Testis (tissue), 3 donors: ENCODE data around the gene NFATC1. TPM values are rescaled to one million over a fixed set of nuclear protein-coding genes. Genes with fewer than 3 reads are reported as not detected.

ENCODE experiments used
- DNase-seq: peaks from one replicate; pipeline ENCODE4 v3.0.0-alpha.2; 2019
- H3K27ac ChIP-seq, 2 donors: fragments of 200-600 bp; sonication (generic); one replicate each; pipeline ENCODE4 v1.5.1; 2019
- H3K27me3 ChIP-seq: fragments of 200-600 bp; sonication (generic); one replicate; pipeline ENCODE4 v1.5.1; 2019
- H3K36me3 ChIP-seq: fragments of 200-600 bp; sonication (generic); one replicate; pipeline ENCODE4 v1.5.1; 2017; ENCODE audit warnings: low read depth; ENCODE audit errors: missing control alignments
- H3K4me1 ChIP-seq: fragments of 200-600 bp; sonication (generic); one replicate; pipeline ENCODE4 v1.5.1; 2019
- H3K4me3 ChIP-seq, 2 donors: fragments of 200-600 bp; sonication (generic); one replicate each; pipeline ENCODE4 v1.5.1; 2017 to 2019
- H3K9me3 ChIP-seq: fragments of 200-600 bp; sonication (generic); one replicate; pipeline ENCODE4 v1.5.1; 2017
- POLR2A ChIP-seq: fragments of 450-650 bp; IDR thresholded peaks from one replicate; pipeline ENCODE4 v1.6.1; 2017; ENCODE audit warnings: antibody characterized with exemption, mild to moderate bottlenecking, moderate library complexity
- WGBS, 2 donors: methylation state at CpG; one replicate each; pipeline ENCODE4 v1.1.5; 2018; 5-methylcytosine and 5-hydroxymethylcytosine counted together
- intact Hi-C: fragments of 100-400 bp; cut with DNase I; formaldehyde crosslinking; loops from one replicate; pipeline ENCODE4 v1.15.1; 2023; ENCODE audit warnings: low total_unique reads
- polyA plus RNA-seq: library from polyadenylated mRNA; stranded (reverse); fragments of 350-450 nt; fragmentation: Illumina TruSeq; extraction: RNeasy Lipid Tissue Mini Kit (QIAGEN cat#74804); gene quantifications from one replicate; pipeline ENCODE4 v1.2.3, GENCODE V29; 2014; ENCODE audit warnings: low read depth, low replicate concordance; ENCODE audit not compliant: insufficient read depth
- total RNA-seq, 2 donors: library from RNA; depleted of rRNA; stranded (reverse); fragments of >200 nt; gene quantifications; one replicate each; pipeline ENCODE4 v1.2.3, GENCODE V29; 2016
- TF ChIP-seq, protein P1 (sequence below), 3 experiments: fragments of 450-650 bp in 2 of 3; fragments of 200-600 bp in 1 of 3; sonication (generic) in 1 of 3; IDR thresholded peaks; one replicate each; pipeline ENCODE4 v1.5.1; 2016 to 2019; ENCODE audit warnings: antibody characterized with exemption in 3 of 3, mild to moderate bottlenecking in 2 of 3, moderate library complexity in 1 of 3

Gene NFATC1
- total and polyA plus RNA-seq, 3 donors from 2014 or later: 22.2 to 28.1 (median 27.5) TPM

GRCh38 chr18:79573921-79574491, 178.3 kb downstream of the NFATC1 start:
- Histone ChIP-seq H3K4me1 (peaks cover 29% of the 10 kb centered on the region), H3K4me3 (no peak overlapping the region), H3K27me3 (no peaks in the 10 kb centered on the region), H3K27ac (no peak overlapping the region), H3K9me3 (no peaks in the 10 kb centered on the region), H3K36me3 (no peaks in the 10 kb centered on the region)
- TF ChIP-seq, protein P1, sequence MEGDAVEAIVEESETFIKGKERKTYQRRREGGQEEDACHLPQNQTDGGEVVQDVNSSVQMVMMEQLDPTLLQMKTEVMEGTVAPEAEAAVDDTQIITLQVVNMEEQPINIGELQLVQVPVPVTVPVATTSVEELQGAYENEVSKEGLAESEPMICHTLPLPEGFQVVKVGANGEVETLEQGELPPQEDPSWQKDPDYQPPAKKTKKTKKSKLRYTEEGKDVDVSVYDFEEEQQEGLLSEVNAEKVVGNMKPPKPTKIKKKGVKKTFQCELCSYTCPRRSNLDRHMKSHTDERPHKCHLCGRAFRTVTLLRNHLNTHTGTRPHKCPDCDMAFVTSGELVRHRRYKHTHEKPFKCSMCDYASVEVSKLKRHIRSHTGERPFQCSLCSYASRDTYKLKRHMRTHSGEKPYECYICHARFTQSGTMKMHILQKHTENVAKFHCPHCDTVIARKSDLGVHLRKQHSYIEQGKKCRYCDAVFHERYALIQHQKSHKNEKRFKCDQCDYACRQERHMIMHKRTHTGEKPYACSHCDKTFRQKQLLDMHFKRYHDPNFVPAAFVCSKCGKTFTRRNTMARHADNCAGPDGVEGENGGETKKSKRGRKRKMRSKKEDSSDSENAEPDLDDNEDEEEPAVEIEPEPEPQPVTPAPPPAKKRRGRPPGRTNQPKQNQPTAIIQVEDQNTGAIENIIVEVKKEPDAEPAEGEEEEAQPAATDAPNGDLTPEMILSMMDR (IDR thresholded peaks at IDR 0.05): no peak
- TF ChIP-seq POLR2A: no peak
- WGBS, 2 donors: 96 to 98% methylated on average over 17 to 24 of the region's 24 CpGs
- intact Hi-C loops: no loop called here
- DNase-seq: no peak

GRCh38 chr18:79574938-79575525, 179.3 kb downstream of the NFATC1 start:
- 56 to 64% methylated on average over 12 to 17 of the region's 17 CpGs for WGBS, 2 donors
- peaks cover 29% of the 10 kb centered on the region for H3K4me1 ChIP-seq
- intact Hi-C loops: no loop called here

DNA sequence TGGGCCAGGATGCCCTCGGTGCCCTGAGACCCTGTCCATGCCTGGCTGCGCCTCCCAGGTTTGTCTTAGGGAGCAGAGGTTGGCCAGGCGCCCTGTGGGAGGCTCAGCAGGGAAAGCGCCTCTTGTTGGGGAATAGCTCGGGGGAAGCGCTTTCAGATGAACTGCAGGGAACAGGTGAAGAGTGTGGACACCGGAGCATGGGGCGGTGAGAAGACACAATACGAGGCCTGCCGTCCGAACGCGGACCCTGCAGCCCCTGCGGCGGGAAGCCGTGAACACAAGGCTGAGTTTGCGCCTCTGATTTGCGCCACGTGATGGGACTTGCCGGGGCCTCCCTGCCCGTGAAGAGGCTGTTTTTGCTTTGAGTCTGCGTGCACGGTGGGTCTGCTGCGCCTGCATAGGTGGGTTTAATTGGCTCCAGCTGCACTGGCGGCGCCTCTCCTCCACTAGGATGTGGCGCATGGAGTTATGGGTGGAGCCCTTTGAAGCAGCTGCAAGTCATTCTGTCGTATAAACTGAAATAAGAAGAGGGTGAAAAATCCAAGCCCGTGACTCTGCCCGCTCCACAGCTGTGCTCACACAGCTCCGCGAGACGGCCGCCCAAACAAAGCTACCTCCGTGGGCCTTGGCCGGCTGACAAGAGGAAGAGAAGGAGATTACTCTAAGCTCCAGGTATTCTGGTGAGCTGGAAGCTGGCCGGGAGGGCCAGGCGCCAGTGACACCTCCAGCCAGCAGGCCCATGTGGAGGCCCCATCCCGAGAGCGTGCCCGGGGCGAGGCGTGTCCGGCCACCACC, 180.4 kb downstream of the NFATC1 start:
- Histone ChIP-seq H3K27ac (peak overlapping the region in 1 of 2 donors; percentile 10), H3K9me3 (no peaks in the 10 kb centered on the region), H3K36me3 (no peaks in the 10 kb centered on the region), H3K4me3 (no peak overlapping the region), H3K4me1 (peaks cover 29% of the 10 kb centered on the region), H3K27me3 (no peaks in the 10 kb centered on the region)
- intact Hi-C loops: no loop called here
- TF ChIP-seq, protein P1 (IDR thresholded peaks at IDR 0.05): no peak
- no peak for TF ChIP-seq POLR2A
- peak; percentile 51 for DNase-seq
- 53 to 54% methylated on average over 40 to 44 of the region's 44 CpGs for WGBS, 2 donors

More at GRCh38 chr18:79574938-79575525, 179.3 kb downstream of the NFATC1 start:
- H3K9me3 ChIP-seq: no peaks in the 10 kb centered on the region
- H3K27ac ChIP-seq: no peak overlapping the region
- H3K4me3 ChIP-seq: no peak overlapping the region
- DNase-seq: no peak
- TF ChIP-seq, protein P1 (IDR thresholded peaks at IDR 0.05): no peak
- TF ChIP-seq POLR2A: no peak
- no peaks in the 10 kb centered on the region for H3K27me3 ChIP-seq
- no peaks in the 10 kb centered on the region for H3K36me3 ChIP-seq

- no peaks in the 10 kb centered on the region for H3K27me3 ChIP-seq
- intact Hi-C loops: no loop called here
- TF ChIP-seq, protein P1 (IDR thresholded peaks at IDR 0.05): no peak
- DNase-seq: peak; percentile 59
- H3K4me1 ChIP-seq: peaks cover 29% of the 10 kb centered on the region
- peak overlapping the region; percentile 30 to 45 for H3K27ac ChIP-seq
- 47 to 52% methylated on average over 6 to 22 of the region's 23 CpGs for WGBS, 2 donors
- no peaks in the 10 kb centered on the region for H3K9me3 ChIP-seq
- no peak overlapping the region for H3K4me3 ChIP-seq
- no peaks in the 10 kb centered on the region for H3K36me3 ChIP-seq
Observed at GRCh38 chr18:79576686-79577351, 181.1 kb downstream of the NFATC1 start.
